Activated CD4-positive, CD25-positive, alpha-beta regulatory T cell treated with anti-CD3 and anti-CD28 coated beads, Interleukin-2, amount 50 U/mL, for 24 hours (primary cell): Measurements from ENCODE around the gene MYF5.

Experiments
- ATAC-seq, 2 donors: fragments of 150-1000 bp; cut with Tn5 transposase; one replicate each; pipeline ENCODE4 v1.10.0; 2021; ENCODE audit warnings: mild to moderate bottlenecking in 1 of 2, moderate library complexity in 1 of 2

MYF5 gene

GRCh38 chr12:80708259-80708974 lies 8.3 kb upstream of the MYF5 start:
- no peak for ATAC-seq

- ATAC-seq = no peak
Measured at GRCh38 chr12:80708975-80709328, 7.8 kb upstream of the MYF5 start.

GRCh38 chr12:80709811-80710726 lies 6.6 kb upstream of the MYF5 start:
- no peak for ATAC-seq

- no peak for ATAC-seq
Measured at GRCh38 chr12:80710727-80711449, 5.8 kb upstream of the MYF5 start.

GRCh38 chr12:80711866-80712265 lies 4.8 kb upstream of the MYF5 start:
- no peak for ATAC-seq

- no peak for ATAC-seq
Measured at GRCh38 chr12:80712866-80713265, 3.8 kb upstream of the MYF5 start.

- ATAC-seq = no peak
Measured at GRCh38 chr12:80713419-80713818, 3.3 kb upstream of the MYF5 start.

- no peak for ATAC-seq
Measured at GRCh38 chr12:80714055-80714454, 2.7 kb upstream of the MYF5 start.

GRCh38 chr12:80714846-80715245 lies 1.9 kb upstream of the MYF5 start:
- ATAC-seq = no peak

- no peak for ATAC-seq
Measured at GRCh38 chr12:80715713-80716249, 931 bp upstream of the MYF5 start.

GRCh38 chr12:80717856-80718255 lies 1.1 kb downstream of the MYF5 start:
- no peak for ATAC-seq

- no peak for ATAC-seq
Measured at GRCh38 chr12:80720516-80720915, 3.8 kb downstream of the MYF5 start.

GRCh38 chr12:80721326-80721725 lies 4.6 kb downstream of the MYF5 start:
- ATAC-seq = no peak

GRCh38 chr12:80745851-80746505 lies 29.3 kb downstream of the MYF5 start:
- no peak for ATAC-seq

- ATAC-seq = no peak
Measured at GRCh38 chr12:80747800-80748199, 31.1 kb downstream of the MYF5 start.

GRCh38 chr12:80749456-80749855 lies 32.7 kb downstream of the MYF5 start:
- ATAC-seq = no peak

GRCh38 chr12:80752464-80752863 lies 35.8 kb downstream of the MYF5 start:
- ATAC-seq = no peak

- no peak for ATAC-seq
Measured at GRCh38 chr12:80754274-80754673, 37.6 kb downstream of the MYF5 start.

- no peak for ATAC-seq
Measured at GRCh38 chr12:80756875-80757274, 40.2 kb downstream of the MYF5 start.

- no peak for ATAC-seq
Measured at GRCh38 chr12:80761838-80762237, 45.1 kb downstream of the MYF5 start.

GRCh38 chr12:80763874-80764273 lies 47.2 kb downstream of the MYF5 start:
- no peak for ATAC-seq

- no peak for ATAC-seq
Measured at GRCh38 chr12:80766210-80766609, 49.5 kb downstream of the MYF5 start.

GRCh38 chr12:80766897-80767296 lies 50.2 kb downstream of the MYF5 start:
- ATAC-seq = no peak
